K562 (cell line): Measurements from ENCODE around the gene PIGC.

Experiments used
- ARID4B ChIP-seq: sonication (generic); formaldehyde crosslinking; IDR thresholded peaks from 2 replicates; pipeline ENCODE4 v1.8.0; 2022; ENCODE audit warnings: mild to moderate bottlenecking, missing genetic modification reagents
- CREB3L1 ChIP-seq: fragments of 450-650 bp; IDR thresholded peaks from 2 replicates; pipeline ENCODE4 v1.6.1; 2014; ENCODE audit warnings: low read depth, mild to moderate bottlenecking, moderate library complexity, borderline replicate concordance
- CTCF ChIP-seq, 3 experiments: IDR thresholded peaks in 2 of 3; conservative IDR thresholded peaks in 1 of 3; 2 replicates each; pipeline ENCODE4 v1.5.1; 2011 to 2012; ENCODE audit warnings: low read length in 3 of 3, mild to moderate bottlenecking in 3 of 3, control low read depth in 2 of 3, improper control_type of control experiment in 1 of 3, inconsistent platforms in 1 of 3, low read depth in 1 of 3, mixed read lengths in 1 of 3, moderate library complexity in 1 of 3; ENCODE audit not compliant: insufficient read depth in 2 of 3
- FOXM1 ChIP-seq, 2 experiments: fragments of 450-650 bp in 1 of 2; sonication (generic) in 1 of 2; formaldehyde crosslinking in 1 of 2; IDR thresholded peaks; 2 replicates each; pipeline versions ENCODE4 v1.6.1 to v1.9.0; 2017 to 2022; ENCODE audit warnings: low read depth in 2 of 2, mild to moderate bottlenecking in 2 of 2, missing genetic modification reagents in 1 of 2, moderate library complexity in 1 of 2
- MAFK ChIP-seq: IDR thresholded peaks from 2 replicates; pipeline ENCODE4 v1.6.1; 2011; ENCODE audit warnings: low read length, improper control_type of control experiment
- PHB2 ChIP-seq: fragments of 450-650 bp; IDR thresholded peaks from 2 replicates; pipeline ENCODE4 v1.6.1; 2017; ENCODE audit warnings: low read depth
- USF1 ChIP-seq: sonication (generic); formaldehyde crosslinking; IDR thresholded peaks from 2 replicates; pipeline ENCODE4 v1.9.0; 2022; ENCODE audit warnings: mild to moderate bottlenecking, missing genetic modification reagents
- ZBTB43 ChIP-seq: sonication (generic); formaldehyde crosslinking; IDR thresholded peaks from 2 replicates; pipeline ENCODE4 v1.8.0; 2023; ENCODE audit warnings: mild to moderate bottlenecking, missing genetic modification reagents
- ZNF12 ChIP-seq: sonication (generic); formaldehyde crosslinking; IDR thresholded peaks from 2 replicates; pipeline ENCODE4 v1.4.0; 2020; ENCODE audit warnings: mild to moderate bottlenecking, missing genetic modification reagents
- ZNF639 ChIP-seq, 2 experiments: fragments of 200-800 bp in 1 of 2; sonication (Bioruptor generic) in 1 of 2; sonication (generic) in 1 of 2; formaldehyde crosslinking in 1 of 2; IDR thresholded peaks in 1 of 2; conservative IDR thresholded peaks in 1 of 2; 2 replicates each; pipeline versions ENCODE4 v1.5.0 to v1.6.1; 2016 to 2020; ENCODE audit warnings: missing compliant biosample characterization in 1 of 2, missing genetic modification characterization in 1 of 2, missing genetic modification reagents in 1 of 2
- ZZZ3 ChIP-seq: fragments of 450-650 bp; IDR thresholded peaks from 2 replicates; pipeline ENCODE4 v1.6.1; 2016; ENCODE audit warnings: antibody characterized with exemption, mild to moderate bottlenecking, moderate library complexity

- TF ChIP-seq CTCF (IDR thresholded peaks at IDR 0.05 in 2 of 3, conservative IDR thresholded peaks at IDR 0.05 in 1 of 3; ENCODE audit: insufficient read depth in 2 of 3, low read depth in 1 of 3, low read length in 3 of 3) = no peak
- TF ChIP-seq FOXM1 (IDR thresholded peaks at IDR 0.05; ENCODE audit: low read depth) = no peak
- no peak for TF ChIP-seq FOXM1 (CRISPR knock-in tag; IDR thresholded peaks at IDR 0.05; ENCODE audit: low read depth)
- no peak for TF ChIP-seq ARID4B (CRISPR knock-in tag)
- no peak for TF ChIP-seq ZZZ3
- TF ChIP-seq ZNF12 (CRISPR knock-in tag) = no peak
- no peak for TF ChIP-seq ZBTB43 (CRISPR knock-in tag)
- no peak for TF ChIP-seq PHB2
- no peak for TF ChIP-seq ZNF639 (CRISPR knock-in tag; conservative IDR thresholded peaks at IDR 0.05 in 1 of 2, IDR thresholded peaks at IDR 0.05 in 1 of 2)
- TF ChIP-seq USF1 (CRISPR knock-in tag) = no peak
- TF ChIP-seq CREB3L1 = no peak
- no peak for TF ChIP-seq MAFK
Measured at GRCh38 chr1:172487550-172487949, 43.7 kb upstream of the PIGC start.
